Measurements from ENCODE around the gene TECPR1. TPM values are rescaled to one million over a fixed set of nuclear protein-coding genes. Genes with fewer than 3 reads are reported as not detected.

Gene TECPR1
- total and polyA plus RNA-seq, 2 of the 8 experiments (the other 6 are each of a cell fraction or from before 2014, with no cell fraction given): 1.3 to 11.1 TPM

DNA sequence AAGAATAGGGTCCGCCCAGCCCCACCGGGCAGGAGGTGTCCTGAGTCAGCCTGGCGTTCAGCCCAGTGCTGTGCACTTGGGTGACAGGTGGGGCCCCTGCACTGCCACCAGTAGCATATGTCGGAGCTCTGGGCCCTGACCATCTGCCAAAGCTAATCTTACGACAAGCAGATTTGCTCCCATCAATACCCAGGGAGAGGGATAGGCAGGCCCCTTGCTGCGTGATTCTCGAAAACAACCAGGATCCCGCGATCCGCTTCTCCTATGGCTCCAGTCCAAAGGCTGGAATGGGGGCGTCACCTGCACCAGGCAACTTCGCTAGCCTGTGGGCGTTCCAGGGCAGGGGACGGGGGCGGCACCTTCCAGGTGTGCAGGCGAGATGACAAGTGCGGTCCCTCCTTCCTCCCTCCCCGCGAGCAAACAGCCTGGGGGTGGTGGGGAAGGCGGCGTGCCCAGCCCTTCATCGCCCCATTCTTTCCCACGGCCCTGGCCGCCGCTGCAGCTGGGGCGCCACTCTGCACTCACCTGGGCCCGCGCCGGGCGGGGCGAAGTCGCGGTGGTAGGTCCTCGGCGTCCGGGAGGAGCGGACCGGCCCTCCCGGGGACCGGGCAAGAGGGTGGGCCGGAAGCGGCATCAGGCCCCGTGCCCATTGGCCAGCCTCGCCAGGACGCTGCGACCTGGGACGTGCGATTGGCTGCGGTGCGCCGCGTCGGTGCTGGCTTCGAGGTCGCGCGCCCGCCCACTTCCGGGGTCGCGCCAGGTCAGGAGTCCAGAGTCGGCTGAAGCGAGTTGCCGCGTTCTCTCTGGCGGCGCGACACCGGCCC is at the start of gene TECPR1 (continued):
- TF ChIP-seq, protein P1, sequence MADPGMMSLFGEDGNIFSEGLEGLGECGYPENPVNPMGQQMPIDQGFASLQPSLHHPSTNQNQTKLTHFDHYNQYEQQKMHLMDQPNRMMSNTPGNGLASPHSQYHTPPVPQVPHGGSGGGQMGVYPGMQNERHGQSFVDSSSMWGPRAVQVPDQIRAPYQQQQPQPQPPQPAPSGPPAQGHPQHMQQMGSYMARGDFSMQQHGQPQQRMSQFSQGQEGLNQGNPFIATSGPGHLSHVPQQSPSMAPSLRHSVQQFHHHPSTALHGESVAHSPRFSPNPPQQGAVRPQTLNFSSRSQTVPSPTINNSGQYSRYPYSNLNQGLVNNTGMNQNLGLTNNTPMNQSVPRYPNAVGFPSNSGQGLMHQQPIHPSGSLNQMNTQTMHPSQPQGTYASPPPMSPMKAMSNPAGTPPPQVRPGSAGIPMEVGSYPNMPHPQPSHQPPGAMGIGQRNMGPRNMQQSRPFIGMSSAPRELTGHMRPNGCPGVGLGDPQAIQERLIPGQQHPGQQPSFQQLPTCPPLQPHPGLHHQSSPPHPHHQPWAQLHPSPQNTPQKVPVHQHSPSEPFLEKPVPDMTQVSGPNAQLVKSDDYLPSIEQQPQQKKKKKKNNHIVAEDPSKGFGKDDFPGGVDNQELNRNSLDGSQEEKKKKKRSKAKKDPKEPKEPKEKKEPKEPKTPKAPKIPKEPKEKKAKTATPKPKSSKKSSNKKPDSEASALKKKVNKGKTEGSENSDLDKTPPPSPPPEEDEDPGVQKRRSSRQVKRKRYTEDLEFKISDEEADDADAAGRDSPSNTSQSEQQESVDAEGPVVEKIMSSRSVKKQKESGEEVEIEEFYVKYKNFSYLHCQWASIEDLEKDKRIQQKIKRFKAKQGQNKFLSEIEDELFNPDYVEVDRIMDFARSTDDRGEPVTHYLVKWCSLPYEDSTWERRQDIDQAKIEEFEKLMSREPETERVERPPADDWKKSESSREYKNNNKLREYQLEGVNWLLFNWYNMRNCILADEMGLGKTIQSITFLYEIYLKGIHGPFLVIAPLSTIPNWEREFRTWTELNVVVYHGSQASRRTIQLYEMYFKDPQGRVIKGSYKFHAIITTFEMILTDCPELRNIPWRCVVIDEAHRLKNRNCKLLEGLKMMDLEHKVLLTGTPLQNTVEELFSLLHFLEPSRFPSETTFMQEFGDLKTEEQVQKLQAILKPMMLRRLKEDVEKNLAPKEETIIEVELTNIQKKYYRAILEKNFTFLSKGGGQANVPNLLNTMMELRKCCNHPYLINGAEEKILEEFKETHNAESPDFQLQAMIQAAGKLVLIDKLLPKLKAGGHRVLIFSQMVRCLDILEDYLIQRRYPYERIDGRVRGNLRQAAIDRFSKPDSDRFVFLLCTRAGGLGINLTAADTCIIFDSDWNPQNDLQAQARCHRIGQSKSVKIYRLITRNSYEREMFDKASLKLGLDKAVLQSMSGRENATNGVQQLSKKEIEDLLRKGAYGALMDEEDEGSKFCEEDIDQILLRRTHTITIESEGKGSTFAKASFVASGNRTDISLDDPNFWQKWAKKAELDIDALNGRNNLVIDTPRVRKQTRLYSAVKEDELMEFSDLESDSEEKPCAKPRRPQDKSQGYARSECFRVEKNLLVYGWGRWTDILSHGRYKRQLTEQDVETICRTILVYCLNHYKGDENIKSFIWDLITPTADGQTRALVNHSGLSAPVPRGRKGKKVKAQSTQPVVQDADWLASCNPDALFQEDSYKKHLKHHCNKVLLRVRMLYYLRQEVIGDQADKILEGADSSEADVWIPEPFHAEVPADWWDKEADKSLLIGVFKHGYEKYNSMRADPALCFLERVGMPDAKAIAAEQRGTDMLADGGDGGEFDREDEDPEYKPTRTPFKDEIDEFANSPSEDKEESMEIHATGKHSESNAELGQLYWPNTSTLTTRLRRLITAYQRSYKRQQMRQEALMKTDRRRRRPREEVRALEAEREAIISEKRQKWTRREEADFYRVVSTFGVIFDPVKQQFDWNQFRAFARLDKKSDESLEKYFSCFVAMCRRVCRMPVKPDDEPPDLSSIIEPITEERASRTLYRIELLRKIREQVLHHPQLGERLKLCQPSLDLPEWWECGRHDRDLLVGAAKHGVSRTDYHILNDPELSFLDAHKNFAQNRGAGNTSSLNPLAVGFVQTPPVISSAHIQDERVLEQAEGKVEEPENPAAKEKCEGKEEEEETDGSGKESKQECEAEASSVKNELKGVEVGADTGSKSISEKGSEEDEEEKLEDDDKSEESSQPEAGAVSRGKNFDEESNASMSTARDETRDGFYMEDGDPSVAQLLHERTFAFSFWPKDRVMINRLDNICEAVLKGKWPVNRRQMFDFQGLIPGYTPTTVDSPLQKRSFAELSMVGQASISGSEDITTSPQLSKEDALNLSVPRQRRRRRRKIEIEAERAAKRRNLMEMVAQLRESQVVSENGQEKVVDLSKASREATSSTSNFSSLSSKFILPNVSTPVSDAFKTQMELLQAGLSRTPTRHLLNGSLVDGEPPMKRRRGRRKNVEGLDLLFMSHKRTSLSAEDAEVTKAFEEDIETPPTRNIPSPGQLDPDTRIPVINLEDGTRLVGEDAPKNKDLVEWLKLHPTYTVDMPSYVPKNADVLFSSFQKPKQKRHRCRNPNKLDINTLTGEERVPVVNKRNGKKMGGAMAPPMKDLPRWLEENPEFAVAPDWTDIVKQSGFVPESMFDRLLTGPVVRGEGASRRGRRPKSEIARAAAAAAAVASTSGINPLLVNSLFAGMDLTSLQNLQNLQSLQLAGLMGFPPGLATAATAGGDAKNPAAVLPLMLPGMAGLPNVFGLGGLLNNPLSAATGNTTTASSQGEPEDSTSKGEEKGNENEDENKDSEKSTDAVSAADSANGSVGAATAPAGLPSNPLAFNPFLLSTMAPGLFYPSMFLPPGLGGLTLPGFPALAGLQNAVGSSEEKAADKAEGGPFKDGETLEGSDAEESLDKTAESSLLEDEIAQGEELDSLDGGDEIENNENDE (IDR thresholded peaks at IDR 0.05; ENCODE audit: insufficient replicate concordance, low read length): no peak
- TF ChIP-seq CHD2 (IDR thresholded peaks at IDR 0.05; ENCODE audit: low read length) (peak; percentile 72), RBBP5 (IDR thresholded peaks at IDR 0.05; ENCODE audit: borderline replicate concordance, low read depth, low read length) (peak; percentile 76; the same call in 1 of the 2 replicates), CTBP2 (IDR thresholded peaks at IDR 0.05; ENCODE audit: borderline replicate concordance, insufficient read depth, insufficient read length, low read length) (no peak), ATF3 (IDR thresholded peaks at IDR 0.05; ENCODE audit: insufficient read depth, low read depth, low read length) (no peak), POLR2AphosphoS5 (IDR thresholded peaks at IDR 0.05; ENCODE audit: low read depth, low read length) (0 out of 2 replicates have a peak, but pooled peaks have one; percentile 28), NRF1 (IDR thresholded peaks at IDR 0.05; ENCODE audit: low read depth, low read length) (no peak), EGR1 (IDR thresholded peaks at IDR 0.05; ENCODE audit: borderline replicate concordance, low read depth, low read length) (0 out of 2 replicates have a peak, but pooled peaks have one; percentile 9)
